Measurements from ENCODE around the gene NEK11. TPM values are rescaled to one million over a fixed set of nuclear protein-coding genes. Genes with fewer than 3 reads are reported as not detected.

NEK11 gene
- total and polyA plus RNA-seq, 2 experiments from 2014 or later, result 1.7 to 2.0 TPM

DNA sequence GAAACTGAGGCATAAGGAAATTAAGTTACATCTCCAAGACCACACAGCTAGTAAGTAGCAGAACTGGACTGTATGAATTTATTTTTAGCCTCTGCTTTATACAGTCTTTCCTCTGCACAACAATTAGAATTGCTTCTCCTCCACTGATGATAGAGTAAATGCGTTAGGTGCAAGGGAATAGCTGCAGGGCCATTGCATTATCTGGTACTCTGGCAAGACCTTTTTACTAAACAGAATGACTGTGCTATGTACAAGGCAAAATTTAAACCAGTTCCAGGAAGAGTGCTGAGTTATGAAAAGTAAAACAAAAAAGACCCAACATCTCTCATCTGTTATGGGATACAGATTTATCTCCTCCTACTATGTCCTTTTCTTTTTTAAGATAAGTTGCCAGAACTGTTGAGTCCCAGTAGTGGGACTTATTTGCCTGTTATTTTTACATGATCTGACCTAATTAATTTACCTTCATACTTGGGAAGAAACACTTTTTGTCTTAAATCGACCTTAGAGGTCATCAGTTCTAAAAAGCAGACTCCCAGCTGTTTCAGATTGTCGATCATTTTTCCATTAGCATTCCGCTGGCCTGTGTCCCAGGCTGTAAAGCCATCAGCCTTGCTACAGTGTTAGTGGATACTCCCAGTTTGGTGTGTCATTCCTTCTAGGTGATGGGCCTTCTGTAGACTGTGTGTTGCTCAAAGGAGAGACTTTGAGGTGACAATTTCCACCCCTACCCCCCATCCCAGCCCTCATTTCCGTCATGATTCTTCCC lies 207.4 kb downstream of the NEK11 start:
- TF ChIP-seq, protein P1, sequence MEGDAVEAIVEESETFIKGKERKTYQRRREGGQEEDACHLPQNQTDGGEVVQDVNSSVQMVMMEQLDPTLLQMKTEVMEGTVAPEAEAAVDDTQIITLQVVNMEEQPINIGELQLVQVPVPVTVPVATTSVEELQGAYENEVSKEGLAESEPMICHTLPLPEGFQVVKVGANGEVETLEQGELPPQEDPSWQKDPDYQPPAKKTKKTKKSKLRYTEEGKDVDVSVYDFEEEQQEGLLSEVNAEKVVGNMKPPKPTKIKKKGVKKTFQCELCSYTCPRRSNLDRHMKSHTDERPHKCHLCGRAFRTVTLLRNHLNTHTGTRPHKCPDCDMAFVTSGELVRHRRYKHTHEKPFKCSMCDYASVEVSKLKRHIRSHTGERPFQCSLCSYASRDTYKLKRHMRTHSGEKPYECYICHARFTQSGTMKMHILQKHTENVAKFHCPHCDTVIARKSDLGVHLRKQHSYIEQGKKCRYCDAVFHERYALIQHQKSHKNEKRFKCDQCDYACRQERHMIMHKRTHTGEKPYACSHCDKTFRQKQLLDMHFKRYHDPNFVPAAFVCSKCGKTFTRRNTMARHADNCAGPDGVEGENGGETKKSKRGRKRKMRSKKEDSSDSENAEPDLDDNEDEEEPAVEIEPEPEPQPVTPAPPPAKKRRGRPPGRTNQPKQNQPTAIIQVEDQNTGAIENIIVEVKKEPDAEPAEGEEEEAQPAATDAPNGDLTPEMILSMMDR (IDR thresholded peaks at IDR 0.05; ENCODE audit: low read depth, low read length), result no peak
- H3K36me3 ChIP-seq, result no peaks in the 10 kb centered on the region
- H3K27me3 ChIP-seq, result no peaks in the 10 kb centered on the region
- H3K4me1 ChIP-seq (ENCODE audit: low read depth), result no peaks in the 10 kb centered on the region
- DNase-seq (ENCODE audit: low read depth in 1 of 2, low spot score in 1 of 2), result no peak
- no peak overlapping the region for H3K27ac ChIP-seq
- no peak overlapping the region for H3K4me3 ChIP-seq
- no peaks in the 10 kb centered on the region for H3K9me3 ChIP-seq (ENCODE audit: low read depth)

GRCh38 chr3:131236421-131236820 lies 209.7 kb downstream of the NEK11 start:
- Histone ChIP-seq H3K36me3 (no peaks in the 10 kb centered on the region), H3K27me3 (no peaks in the 10 kb centered on the region), H3K4me3 (no peak overlapping the region), H3K9me3 (ENCODE audit: low read depth) (no peaks in the 10 kb centered on the region), H3K4me1 (ENCODE audit: low read depth) (no peaks in the 10 kb centered on the region), H3K27ac (no peak overlapping the region)
- TF ChIP-seq, protein P1 (IDR thresholded peaks at IDR 0.05; ENCODE audit: low read depth, low read length), result no peak
- no peak for DNase-seq (ENCODE audit: low read depth in 1 of 2, low spot score in 1 of 2)

DNA sequence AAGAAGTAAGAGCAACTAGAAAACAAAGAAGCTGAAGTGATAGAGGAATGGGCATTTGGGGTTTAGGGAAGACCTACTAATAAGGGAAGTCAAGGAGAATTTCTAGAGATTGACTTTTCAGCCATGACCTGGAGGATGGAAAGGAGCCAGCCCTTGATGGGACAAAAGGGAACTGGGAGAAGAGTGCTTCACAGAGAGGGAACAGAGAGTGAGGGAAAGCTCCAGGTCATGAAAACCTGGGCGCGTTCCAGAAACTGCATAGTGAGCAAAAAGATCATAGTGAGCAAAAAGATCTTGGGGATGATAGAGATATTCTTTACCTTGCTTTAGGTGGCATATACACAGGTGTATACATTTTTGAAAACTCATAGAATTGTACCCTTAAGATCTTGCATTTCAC lies 211.8 kb downstream of the NEK11 start:
- Histone ChIP-seq H3K4me3 (no peak overlapping the region), H3K36me3 (no peaks in the 10 kb centered on the region), H3K4me1 (ENCODE audit: low read depth) (no peaks in the 10 kb centered on the region), H3K27me3 (no peaks in the 10 kb centered on the region), H3K27ac (no peak overlapping the region), H3K9me3 (ENCODE audit: low read depth) (no peaks in the 10 kb centered on the region)
- TF ChIP-seq, protein P1 (IDR thresholded peaks at IDR 0.05; ENCODE audit: low read depth, low read length), result no peak
- DNase-seq (ENCODE audit: low read depth in 1 of 2, low spot score in 1 of 2), result no peak

DNA sequence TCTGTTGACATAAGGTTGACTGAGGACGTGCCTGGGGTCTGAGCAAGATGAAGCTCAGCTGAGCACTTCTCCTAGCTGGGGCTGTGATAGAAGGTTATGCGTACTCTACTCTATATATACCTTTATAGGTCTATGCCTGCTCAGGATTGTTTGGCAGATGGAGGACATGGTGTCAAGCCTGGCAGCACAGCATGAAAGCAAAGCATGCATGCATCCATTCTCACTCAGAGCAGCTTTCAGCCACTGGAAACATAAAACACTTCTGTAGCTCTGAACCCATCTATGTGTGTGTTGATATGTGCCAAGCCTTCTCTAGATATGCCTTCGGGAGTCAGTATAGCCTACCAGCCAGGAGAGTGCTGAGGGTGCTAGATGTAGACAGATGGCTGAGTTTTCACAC lies 212.6 kb downstream of the NEK11 start:
- TF ChIP-seq, protein P1 (IDR thresholded peaks at IDR 0.05; ENCODE audit: low read depth, low read length), result no peak
- H3K27me3 ChIP-seq, result no peaks in the 10 kb centered on the region
- no peaks in the 10 kb centered on the region for H3K9me3 ChIP-seq (ENCODE audit: low read depth)
- H3K4me1 ChIP-seq (ENCODE audit: low read depth), result no peaks in the 10 kb centered on the region
- H3K4me3 ChIP-seq, result no peak overlapping the region
- DNase-seq (ENCODE audit: low read depth in 1 of 2, low spot score in 1 of 2), result no peak
- H3K36me3 ChIP-seq, result no peaks in the 10 kb centered on the region
- no peak overlapping the region for H3K27ac ChIP-seq

- H3K9me3 ChIP-seq (ENCODE audit: low read depth), result no peaks in the 10 kb centered on the region
- no peak overlapping the region for H3K4me3 ChIP-seq
- H3K4me1 ChIP-seq (ENCODE audit: low read depth), result no peaks in the 10 kb centered on the region
- no peak overlapping the region for H3K27ac ChIP-seq
- DNase-seq (ENCODE audit: low read depth in 1 of 2, low spot score in 1 of 2), result no peak
- H3K36me3 ChIP-seq, result no peaks in the 10 kb centered on the region
- TF ChIP-seq, protein P1 (IDR thresholded peaks at IDR 0.05; ENCODE audit: low read depth, low read length), result no peak
- H3K27me3 ChIP-seq, result no peaks in the 10 kb centered on the region
Measured at GRCh38 chr3:131242201-131242600, 215.5 kb downstream of the NEK11 start.
